ENCODE results near the gene RARS2. TPM values are rescaled to one million over a fixed set of nuclear protein-coding genes. Genes with fewer than 3 reads are reported as not detected.

RARS2 gene, protein sequence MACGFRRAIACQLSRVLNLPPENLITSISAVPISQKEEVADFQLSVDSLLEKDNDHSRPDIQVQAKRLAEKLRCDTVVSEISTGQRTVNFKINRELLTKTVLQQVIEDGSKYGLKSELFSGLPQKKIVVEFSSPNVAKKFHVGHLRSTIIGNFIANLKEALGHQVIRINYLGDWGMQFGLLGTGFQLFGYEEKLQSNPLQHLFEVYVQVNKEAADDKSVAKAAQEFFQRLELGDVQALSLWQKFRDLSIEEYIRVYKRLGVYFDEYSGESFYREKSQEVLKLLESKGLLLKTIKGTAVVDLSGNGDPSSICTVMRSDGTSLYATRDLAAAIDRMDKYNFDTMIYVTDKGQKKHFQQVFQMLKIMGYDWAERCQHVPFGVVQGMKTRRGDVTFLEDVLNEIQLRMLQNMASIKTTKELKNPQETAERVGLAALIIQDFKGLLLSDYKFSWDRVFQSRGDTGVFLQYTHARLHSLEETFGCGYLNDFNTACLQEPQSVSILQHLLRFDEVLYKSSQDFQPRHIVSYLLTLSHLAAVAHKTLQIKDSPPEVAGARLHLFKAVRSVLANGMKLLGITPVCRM
- polyA plus RNA-seq (2011; rRNA removed) (12.4 and 25.5 TPM in 2 replicates), polyA minus RNA-seq (2011; rRNA and poly(A)+ RNA removed) (11.6 and 11.8 TPM in 2 replicates)

GRCh38 chr6:87589693-87590416 lies at the start of gene RARS2, which contains the start of gene ORC3:
TSS of gene RARS2 (minus strand) at chr6:87589987. CDS start at chr6:87589957, 30 bp downstream.
TSS of gene ORC3 (plus strand) at chr6:87590135. CDS start at chr6:87590169, 34 bp downstream.
- TF ChIP-seq, protein P1, sequence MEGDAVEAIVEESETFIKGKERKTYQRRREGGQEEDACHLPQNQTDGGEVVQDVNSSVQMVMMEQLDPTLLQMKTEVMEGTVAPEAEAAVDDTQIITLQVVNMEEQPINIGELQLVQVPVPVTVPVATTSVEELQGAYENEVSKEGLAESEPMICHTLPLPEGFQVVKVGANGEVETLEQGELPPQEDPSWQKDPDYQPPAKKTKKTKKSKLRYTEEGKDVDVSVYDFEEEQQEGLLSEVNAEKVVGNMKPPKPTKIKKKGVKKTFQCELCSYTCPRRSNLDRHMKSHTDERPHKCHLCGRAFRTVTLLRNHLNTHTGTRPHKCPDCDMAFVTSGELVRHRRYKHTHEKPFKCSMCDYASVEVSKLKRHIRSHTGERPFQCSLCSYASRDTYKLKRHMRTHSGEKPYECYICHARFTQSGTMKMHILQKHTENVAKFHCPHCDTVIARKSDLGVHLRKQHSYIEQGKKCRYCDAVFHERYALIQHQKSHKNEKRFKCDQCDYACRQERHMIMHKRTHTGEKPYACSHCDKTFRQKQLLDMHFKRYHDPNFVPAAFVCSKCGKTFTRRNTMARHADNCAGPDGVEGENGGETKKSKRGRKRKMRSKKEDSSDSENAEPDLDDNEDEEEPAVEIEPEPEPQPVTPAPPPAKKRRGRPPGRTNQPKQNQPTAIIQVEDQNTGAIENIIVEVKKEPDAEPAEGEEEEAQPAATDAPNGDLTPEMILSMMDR (IDR thresholded peaks at IDR 0.05; ENCODE audit: insufficient read depth, low read depth, low read length): no peak
- Histone ChIP-seq H3K36me3 (ENCODE audit: control insufficient read depth, insufficient read depth, low read length) (no peaks in the 10 kb centered on the region), H3K4me3 (ENCODE audit: low read depth, low read length) (peak within 1 kb of the TSS; percentile 71), H3K27me3 (ENCODE audit: control insufficient read depth, insufficient read depth, low read length) (no peaks in the 10 kb centered on the region)
- ChIA-PET POLR2A (interaction anchor here (0.5 to 0.7 kb wide), 4 partner anchors 107 to 1458 kb away, joined by 3 to 13 read pairs (median 6); no protein-coding TSS in a partner anchor), CTCF (interaction anchor here (0.9 to 1.6 kb wide), 3 partner anchors 9 to 110 kb away, joined by 3 read pairs; no protein-coding TSS in a partner anchor)
- DNase-seq (ENCODE audit: low read depth): peak; percentile 70

DNA sequence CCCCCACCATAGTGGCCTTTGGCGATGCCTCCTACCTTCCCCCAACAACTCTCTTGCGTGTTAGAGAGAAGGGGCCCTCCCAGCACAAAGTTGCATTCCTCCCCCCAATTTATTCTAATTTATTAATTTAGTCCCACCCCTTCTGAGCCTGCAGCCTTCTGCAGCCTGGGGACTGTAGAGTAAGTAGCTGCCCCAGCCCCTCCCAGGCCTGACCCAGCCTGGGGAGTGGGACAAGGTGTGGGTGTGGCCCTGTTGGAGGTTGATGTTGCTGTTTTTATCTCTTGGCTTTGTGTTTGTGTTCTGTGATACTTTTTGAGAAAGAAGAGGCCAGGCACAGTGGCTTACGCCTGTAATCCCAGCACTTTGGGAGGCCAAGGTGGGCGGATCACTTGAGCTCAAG lies 49.6 kb upstream of the RARS2 start:
- ChIA-PET CTCF (no interaction called here), POLR2A (no interaction called here)
- DNase-seq (ENCODE audit: low read depth): no peak
- H3K27me3 ChIP-seq (ENCODE audit: control insufficient read depth, insufficient read depth, low read length): no peaks in the 10 kb centered on the region
- peaks cover 2% of the 10 kb centered on the region for H3K36me3 ChIP-seq (ENCODE audit: control insufficient read depth, insufficient read depth, low read length)
- TF ChIP-seq, protein P1 (IDR thresholded peaks at IDR 0.05; ENCODE audit: insufficient read depth, low read depth, low read length): no peak
- no peak overlapping the region for H3K4me3 ChIP-seq (ENCODE audit: low read depth, low read length)

GRCh38 chr6:87637106-87637505 lies 47.3 kb upstream of the RARS2 start:
- TF ChIP-seq, protein P1 (IDR thresholded peaks at IDR 0.05; ENCODE audit: insufficient read depth, low read depth, low read length): no peak
- H3K36me3 ChIP-seq (ENCODE audit: control insufficient read depth, insufficient read depth, low read length): peaks cover 2% of the 10 kb centered on the region
- POLR2A ChIA-PET: no interaction called here
- H3K27me3 ChIP-seq (ENCODE audit: control insufficient read depth, insufficient read depth, low read length): no peaks in the 10 kb centered on the region
- no peak for DNase-seq (ENCODE audit: low read depth)
- CTCF ChIA-PET: interaction anchor here (0.6 to 1.4 kb wide), 3 partner anchors 11 to 571 kb away, joined by 4 to 5 read pairs (median 4); no protein-coding TSS in a partner anchor
- no peak overlapping the region for H3K4me3 ChIP-seq (ENCODE audit: low read depth, low read length)

- Histone ChIP-seq H3K36me3 (ENCODE audit: control insufficient read depth, insufficient read depth, low read length) (peaks cover 2% of the 10 kb centered on the region), H3K4me3 (ENCODE audit: low read depth, low read length) (no peak overlapping the region), H3K27me3 (ENCODE audit: control insufficient read depth, insufficient read depth, low read length) (no peaks in the 10 kb centered on the region)
- ChIA-PET CTCF (interaction anchor here (0.6 to 1.4 kb wide), 2 partner anchors 12 to 571 kb away, joined by 4 read pairs; no protein-coding TSS in a partner anchor), POLR2A (no interaction called here)
- TF ChIP-seq, protein P1 (IDR thresholded peaks at IDR 0.05; ENCODE audit: insufficient read depth, low read depth, low read length): no peak
- DNase-seq (ENCODE audit: low read depth): no peak
Measured at GRCh38 chr6:87636315-87636714, 46.5 kb upstream of the RARS2 start.
